Renal cortex interstitium (tissue), 11 donors: ENCODE data around the gene CRACDL. TPM values are rescaled to one million over a fixed set of nuclear protein-coding genes. Genes with fewer than 3 reads are reported as not detected.

ENCODE experiments used
- DNase-seq, 11 donors: peaks; one replicate each; pipeline ENCODE4 v3.0.0-alpha.2; 2013; ENCODE audit warnings: low read depth in 9 of 11, low spot score in 4 of 11; ENCODE audit errors: extremely low read depth in 1 of 11
- polyA plus RNA-seq, 3 donors: library from polyadenylated mRNA; unstranded; fragments of 120-200 nt; gene quantifications; one replicate each; pipeline ENCODE4 v1.2.1, GENCODE V29; 2013; ENCODE audit not compliant: insufficient read length in 3 of 3

The CRACDL gene
- polyA plus RNA-seq, 3 donors = 2.6 to 2.8 (median 2.6) TPM

- DNase-seq = no peak
Observed at GRCh38 chr2:98818164-98818563, 117.9 kb downstream of the CRACDL start.

GRCh38 chr2:98816281-98816680, 119.7 kb downstream of the CRACDL start:
- DNase-seq = no peak

GRCh38 chr2:98815795-98816194, 120.2 kb downstream of the CRACDL start:
- DNase-seq = no peak

GRCh38 chr2:98811766-98812165, 124.3 kb downstream of the CRACDL start:
- no peak for DNase-seq

- no peak for DNase-seq
Observed at GRCh38 chr2:98810588-98810928, 125.5 kb downstream of the CRACDL start.

GRCh38 chr2:98809878-98810587, 126.0 kb downstream of the CRACDL start:
- DNase-seq = peak in 1 of 11 donors; percentile 9

GRCh38 chr2:98809116-98809515, 126.9 kb downstream of the CRACDL start:
- DNase-seq = no peak

GRCh38 chr2:98808546-98808945, 127.5 kb downstream of the CRACDL start:
- no peak for DNase-seq

- no peak for DNase-seq
Observed at GRCh38 chr2:98807929-98808328, 128.1 kb downstream of the CRACDL start.

- no peak for DNase-seq
Observed at GRCh38 chr2:98807221-98807620, 128.8 kb downstream of the CRACDL start.

GRCh38 chr2:98806236-98806697, 129.8 kb downstream of the CRACDL start:
- no peak for DNase-seq

GRCh38 chr2:98805412-98806171, 130.4 kb downstream of the CRACDL start:
- DNase-seq = no peak

- no peak for DNase-seq
Observed at GRCh38 chr2:98804736-98805135, 131.3 kb downstream of the CRACDL start.

- no peak for DNase-seq
Observed at GRCh38 chr2:98804265-98804650, 131.8 kb downstream of the CRACDL start.

GRCh38 chr2:98803405-98804264, 132.4 kb downstream of the CRACDL start:
- no peak for DNase-seq

GRCh38 chr2:98802344-98802743, 133.7 kb downstream of the CRACDL start:
- no peak for DNase-seq

- no peak for DNase-seq
Observed at GRCh38 chr2:98801921-98802321, 134.1 kb downstream of the CRACDL start.

- no peak for DNase-seq
Observed at GRCh38 chr2:98801286-98801685, 134.7 kb downstream of the CRACDL start.

- no peak for DNase-seq
Observed at GRCh38 chr2:98800330-98801064, 135.5 kb downstream of the CRACDL start.
